GM21360 (cell line): ENCODE measurements around the gene PRSS50.

Experiments
- ATAC-seq: cut with Tn5 transposase; IDR thresholded peaks from one replicate; pipeline ENCODE4 v1.9.1; 2021; ENCODE audit warnings: mild to moderate bottlenecking, moderate library complexity; ENCODE audit not compliant: unreplicated experiment

PRSS50 gene

GRCh38 chr3:46725621-46726314 is 8.1 kb upstream of the PRSS50 start:
- ATAC-seq = no peak

GRCh38 chr3:46724424-46724823 is 6.8 kb upstream of the PRSS50 start:
- no peak for ATAC-seq

- ATAC-seq = no peak
Measured at GRCh38 chr3:46722443-46722842, 4.8 kb upstream of the PRSS50 start.

- ATAC-seq = no peak
Measured at GRCh38 chr3:46721009-46721408, 3.3 kb upstream of the PRSS50 start.

GRCh38 chr3:46719735-46720271 is 2.1 kb upstream of the PRSS50 start:
- no peak for ATAC-seq

GRCh38 chr3:46719044-46719565 is 1.4 kb upstream of the PRSS50 start:
- ATAC-seq = no peak

- ATAC-seq = no peak
Measured at GRCh38 chr3:46716461-46717441, 918 bp downstream of the PRSS50 start.

GRCh38 chr3:46715507-46716175 is 2.0 kb downstream of the PRSS50 start:
- ATAC-seq = no peak

- no peak for ATAC-seq
Measured at GRCh38 chr3:46714728-46715506, 2.8 kb downstream of the PRSS50 start.

GRCh38 chr3:46713898-46714552 is 3.6 kb downstream of the PRSS50 start:
- ATAC-seq = peak; percentile 60

- no peak for ATAC-seq
Measured at GRCh38 chr3:46713050-46713897, 4.4 kb downstream of the PRSS50 start.

GRCh38 chr3:46712191-46713049 is 5.2 kb downstream of the PRSS50 start:
- no peak for ATAC-seq

- ATAC-seq = no peak
Measured at GRCh38 chr3:46711760-46712159, 5.9 kb downstream of the PRSS50 start.

- no peak for ATAC-seq
Measured at GRCh38 chr3:46711305-46711704, 6.4 kb downstream of the PRSS50 start.

GRCh38 chr3:46710671-46711295 is 6.9 kb downstream of the PRSS50 start:
- ATAC-seq = no peak

- ATAC-seq = no peak
Measured at GRCh38 chr3:46710229-46710628, 7.4 kb downstream of the PRSS50 start.

- no peak for ATAC-seq
Measured at GRCh38 chr3:46709721-46710120, 7.9 kb downstream of the PRSS50 start.
